HepG2 (cell line): ENCODE data around the gene TM9SF3. TPM values are rescaled to one million over a fixed set of nuclear protein-coding genes. Genes with fewer than 3 reads are reported as not detected.

Experiments used
- ATAC-seq: fragments of 200-7000 bp; cut with Tn5 transposase; 3 replicates; pipeline ENCODE4 v1.9.1; 2020; ENCODE audit warnings: mild to moderate bottlenecking, moderate library complexity
- BruUV-seq: library from RNA; stranded (reverse); fragments of 400-500 nt; replicated peaks from 2 replicates; lab custom pipeline; 2021; lab: Mats Ljungman, UMichigan
- CTCF ChIA-PET: fragments of 300-600 bp; formaldehyde crosslinking; extraction: SDS; loops from one replicate; lab custom pipeline; 2021; ENCODE audit warnings: low total read pairs, inconsistent platforms, low intra/inter-chr PET ratio; lab: Yijun Ruan, JAX
- POLR2A ChIA-PET: fragments of 350-600 bp; sonication (Branson Sonifier 250); formaldehyde crosslinking; loops from one replicate; lab custom pipeline; 2020; ENCODE audit warnings: antibody characterized with exemption, inconsistent platforms; lab: Yijun Ruan, JAX
- DNase-seq: peaks from one replicate; pipeline ENCODE4 v3.0.0-alpha.2; 2015; ENCODE audit warnings: low spot score
- FAIRE-seq: peaks from 3 replicates; lab custom pipeline; 2011; peaks lifted over from hg19 to GRCh38; lab: Jason Lieb, UNC
- H2AFZ ChIP-seq: one replicate; pipeline ENCODE4 v1.6.1; 2011; ENCODE audit warnings: low read length, inconsistent platforms
- H3K27ac ChIP-seq: fragments of 300-600 bp; 3 replicates; pipeline ENCODE4 v1.8.0; 2011; ENCODE audit warnings: mixed run types, mild to moderate bottlenecking, mixed read lengths, low read length, inconsistent platforms; ENCODE audit not compliant: insufficient read depth; ENCODE audit errors: extremely low read length
- H3K27me3 ChIP-seq, 2 experiments: fragments of 200-600 bp in 1 of 2; 2 replicates in 1 of 2; 3 replicates in 1 of 2; pipeline versions ENCODE4 v1.6.0 to v1.8.0; 2011; ENCODE audit warnings: low read length in 2 of 2, mild to moderate bottlenecking in 2 of 2, moderate library complexity in 2 of 2, inconsistent platforms in 1 of 2; ENCODE audit not compliant: insufficient read depth in 2 of 2, control insufficient read depth in 1 of 2
- H3K36me3 ChIP-seq, 2 experiments: fragments of 200-600 bp in 1 of 2; replicated peaks in 1 of 2; 2 replicates in 1 of 2; 3 replicates in 1 of 2; pipeline versions ENCODE4 v1.5.1 to v1.8.0; 2011; ENCODE audit warnings: low read length in 2 of 2, inconsistent platforms in 1 of 2; ENCODE audit not compliant: insufficient read depth in 2 of 2, control insufficient read depth in 1 of 2
- H3K4me1 ChIP-seq: 2 replicates; pipeline ENCODE4 v1.5.1; 2012; ENCODE audit warnings: low read length, inconsistent platforms; ENCODE audit not compliant: insufficient read depth
- H3K4me2 ChIP-seq: 2 replicates; pipeline ENCODE4 v1.6.0; 2011; ENCODE audit warnings: low read depth, low read length, inconsistent platforms
- H3K4me3 ChIP-seq, 3 experiments: fragments of 200-600 bp in 1 of 3; sonication (generic), shearing (Covaris generic) in 1 of 3; replicated peaks in 1 of 3; 2 replicates each; pipeline ENCODE4 v1.5.1; 2011 to 2016; ENCODE audit warnings: low read length in 3 of 3, inconsistent platforms in 2 of 3, low read depth in 2 of 3, mild to moderate bottlenecking in 2 of 3, control low read depth in 1 of 3, mixed read lengths in 1 of 3; ENCODE audit not compliant: insufficient read depth in 1 of 3
- H3K79me2 ChIP-seq: one replicate; pipeline ENCODE4 v1.6.1; 2011; ENCODE audit warnings: low read length, inconsistent platforms; ENCODE audit not compliant: insufficient read depth
- H3K9ac ChIP-seq: 2 replicates; pipeline ENCODE4 v1.6.0; 2011; ENCODE audit warnings: mild to moderate bottlenecking, low read depth, low read length, inconsistent platforms; ENCODE audit not compliant: insufficient read depth
- H3K9me3 ChIP-seq: 2 replicates; pipeline ENCODE4 v1.5.1; 2012; ENCODE audit warnings: mild to moderate bottlenecking, low read length
- H4K20me1 ChIP-seq: 2 replicates; pipeline ENCODE4 v1.6.0; 2011; ENCODE audit warnings: inconsistent platforms, mild to moderate bottlenecking, low read length, moderate library complexity; ENCODE audit not compliant: insufficient read depth
- DR1 ChIP-seq: sonication (generic); formaldehyde crosslinking; IDR thresholded peaks from 2 replicates; pipeline ENCODE4 v1.8.0; 2021; ENCODE audit warnings: mild to moderate bottlenecking, missing genetic modification reagents, inconsistent platforms
- FOXM1 ChIP-seq: sonication (generic); formaldehyde crosslinking; IDR thresholded peaks from 2 replicates; pipeline ENCODE4 v1.5.0; 2020; ENCODE audit warnings: missing genetic modification reagents
- KDM2A ChIP-seq: sonication (generic); formaldehyde crosslinking; IDR thresholded peaks from 2 replicates; pipeline ENCODE4 v1.4.0; 2020; ENCODE audit warnings: low read depth, missing genetic modification reagents, borderline replicate concordance
- ZNF3 ChIP-seq: IDR thresholded peaks from 2 replicates; pipeline ENCODE4 v1.7.0; 2017; ENCODE audit warnings: inconsistent platforms
- ZNF687 ChIP-seq: sonication (generic); formaldehyde crosslinking; IDR thresholded peaks from 2 replicates; pipeline ENCODE4 v1.5.1; 2020; ENCODE audit warnings: mild to moderate bottlenecking, missing genetic modification reagents, moderate library complexity
- WGBS: methylation state at CpG from one replicate; pipeline ENCODE4 v1.1.6; 2017; ENCODE audit warnings: low lambda C conversion rate; 5-methylcytosine and 5-hydroxymethylcytosine counted together
- in situ Hi-C: cut with HindIII; loops from 2 replicates; pipeline ENCODE4 v1.10.0; 2017; ENCODE audit warnings: low pct_unique_long_range_greater_than_20kb; ENCODE audit not compliant: extremely low pct_ligation_motif_present
- intact Hi-C: fragments of 100-400 bp; cut with micrococcal nuclease; formaldehyde crosslinking; loops from one replicate; pipeline ENCODE4 v1.10.0; 2022; ENCODE audit not compliant: unreplicated experiment
- polyA plus RNA-seq, 8 experiments: library from polyadenylated mRNA; depleted of rRNA in 3 of 8; stranded (reverse) in 7 of 8; unstranded in 1 of 8; fragments of >200 nt; fragmentation: Illumina TruSeq in 4 of 8; extraction: Trizol in 4 of 8; gene quantifications; 2 replicates each; pipeline versions ENCODE4 v1.2.1 to v1.2.3, GENCODE V29; 2011 to 2016; ENCODE audit warnings: low read depth in 4 of 8, missing spikeins in 1 of 8, mixed read lengths in 1 of 8; ENCODE audit not compliant: insufficient read depth in 1 of 8
- total RNA-seq, 5 experiments: library from RNA; depleted of rRNA; stranded (reverse); fragments of >200 nt; fragmentation: Illumina TruSeq; extraction: Trizol; gene quantifications; 2 replicates each; pipeline ENCODE4 v1.2.3, GENCODE V29; 2016; ENCODE audit warnings: low read depth in 1 of 5
- TF ChIP-seq, protein P1 (sequence below): sonication (generic); formaldehyde crosslinking; IDR thresholded peaks from 2 replicates; pipeline ENCODE4 v1.5.1; 2020; ENCODE audit warnings: missing genetic modification reagents, mild to moderate bottlenecking, borderline replicate concordance
- TF ChIP-seq, protein P2 (sequence below): sonication (generic); formaldehyde crosslinking; IDR thresholded peaks from 2 replicates; pipeline ENCODE4 v1.4.0; 2020; ENCODE audit warnings: mild to moderate bottlenecking, missing genetic modification reagents

The TM9SF3 gene
- total and polyA plus RNA-seq, 2 of the 13 experiments (the other 11 are each of a cell fraction or from before 2014, with no cell fraction given), result 43.8 to 120 TPM

DNA sequence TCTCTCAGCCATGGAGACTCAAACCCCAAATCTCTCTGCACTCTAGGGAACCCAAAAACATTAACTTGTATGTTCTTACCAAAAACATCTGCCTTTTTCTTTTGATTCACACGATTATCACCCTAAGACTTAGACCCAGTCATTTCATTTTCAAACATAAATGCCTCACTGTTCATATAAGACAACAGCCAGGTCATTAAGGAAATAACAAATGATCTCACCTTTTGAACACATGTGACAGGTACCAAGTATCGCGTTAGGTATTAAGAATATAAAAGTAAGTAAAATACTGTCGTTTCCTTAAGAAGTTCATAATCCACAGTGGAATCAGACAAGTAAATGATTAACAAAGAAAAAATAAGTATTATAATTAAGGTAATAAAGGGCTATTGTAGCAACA, 8.8 kb downstream of the TM9SF3 start:
- Histone ChIP-seq H3K4me2 (no peak overlapping the region), H4K20me1 (peaks cover 60% of the 10 kb centered on the region), H3K9me3 (no peaks in the 10 kb centered on the region), H3K79me2 (peaks cover 95% of the 10 kb centered on the region), H3K27ac (no peak overlapping the region), H3K27me3 (no peaks in the 10 kb centered on the region), H3K4me3 (no peak overlapping the region), H3K4me1 (peaks cover 46% of the 10 kb centered on the region), H3K9ac (no peak overlapping the region), H3K36me3 (peaks cover 1 to 18% of the 10 kb centered on the region in 2 experiments), H2AFZ (no peak overlapping the region)
- ChIA-PET POLR2A (no interaction called here), CTCF (no interaction called here)
- intact Hi-C loops (no loop called here), in situ Hi-C loops (no loop called here)
- ATAC-seq (no peak), DNase-seq (no peak), FAIRE-seq (no peak)
- BruUV-seq, result no TSS peak
- TF ChIP-seq, protein P1, sequence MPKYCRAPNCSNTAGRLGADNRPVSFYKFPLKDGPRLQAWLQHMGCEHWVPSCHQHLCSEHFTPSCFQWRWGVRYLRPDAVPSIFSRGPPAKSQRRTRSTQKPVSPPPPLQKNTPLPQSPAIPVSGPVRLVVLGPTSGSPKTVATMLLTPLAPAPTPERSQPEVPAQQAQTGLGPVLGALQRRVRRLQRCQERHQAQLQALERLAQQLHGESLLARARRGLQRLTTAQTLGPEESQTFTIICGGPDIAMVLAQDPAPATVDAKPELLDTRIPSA (CRISPR knock-in tag), result no peak
- TF ChIP-seq DR1 (CRISPR knock-in tag), result no peak
- TF ChIP-seq ZNF687 (CRISPR knock-in tag), result no peak
- TF ChIP-seq FOXM1 (CRISPR knock-in tag), result no peak
- TF ChIP-seq ZNF3 (CRISPR knock-in tag), result no peak
- no peak for TF ChIP-seq KDM2A (CRISPR knock-in tag)
- TF ChIP-seq, protein P2, sequence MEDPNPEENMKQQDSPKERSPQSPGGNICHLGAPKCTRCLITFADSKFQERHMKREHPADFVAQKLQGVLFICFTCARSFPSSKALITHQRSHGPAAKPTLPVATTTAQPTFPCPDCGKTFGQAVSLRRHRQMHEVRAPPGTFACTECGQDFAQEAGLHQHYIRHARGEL (CRISPR knock-in tag), result no peak
- 94% methylated on average over 4 of the region's 4 CpGs for WGBS
